AG09309 (cell line): Measurements from ENCODE around the gene MATN3.
A peak's percentile ranks its signal among the peaks of the same experiment; 100 is the strongest.

Experiments
- DNase-seq: peaks from one replicate; pipeline ENCODE4 v3.0.0-alpha.2; 2010; ENCODE audit warnings: low read depth
- H3K4me3 ChIP-seq: 2 replicates; pipeline ENCODE4 v1.5.1; 2011; ENCODE audit warnings: mild to moderate bottlenecking, low read depth, low read length, moderate library complexity; ENCODE audit not compliant: control insufficient read depth
- TF ChIP-seq, protein P1 (sequence below): IDR thresholded peaks from 2 replicates; pipeline ENCODE4 v1.5.1; 2011; ENCODE audit warnings: mild to moderate bottlenecking, low read depth, low read length, inconsistent platforms; ENCODE audit not compliant: insufficient read depth, control insufficient read depth; ENCODE audit errors: missing control alignments

Gene MATN3

DNA sequence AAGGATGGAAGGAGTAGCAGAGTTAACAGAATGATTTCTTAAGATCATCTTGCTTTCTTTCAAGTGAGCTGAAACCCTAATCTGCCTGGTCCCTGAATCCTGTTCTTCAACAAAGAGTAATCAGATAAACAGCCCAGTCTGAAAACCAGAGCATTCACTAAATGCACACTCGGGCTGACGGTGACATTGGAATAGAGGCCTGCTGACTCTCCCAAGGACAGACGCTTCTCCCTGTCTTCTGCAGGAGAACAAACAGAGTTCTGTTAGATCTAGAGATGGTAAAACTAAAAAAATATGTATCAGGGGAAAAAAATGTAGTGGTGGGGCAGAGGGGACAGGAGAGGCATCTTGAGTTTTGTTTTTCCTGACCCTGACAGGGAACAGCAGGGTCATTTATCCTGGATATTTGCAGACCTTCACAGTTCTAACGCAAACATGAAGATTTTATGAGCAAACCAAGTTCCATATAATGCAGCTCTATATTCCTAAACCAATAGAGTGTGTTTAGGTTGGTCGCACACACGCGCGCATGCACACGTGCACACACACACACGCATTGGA, 7.3 kb downstream of the MATN3 start:
- no peak overlapping the region for H3K4me3 ChIP-seq
- no peak for DNase-seq
- TF ChIP-seq, protein P1, sequence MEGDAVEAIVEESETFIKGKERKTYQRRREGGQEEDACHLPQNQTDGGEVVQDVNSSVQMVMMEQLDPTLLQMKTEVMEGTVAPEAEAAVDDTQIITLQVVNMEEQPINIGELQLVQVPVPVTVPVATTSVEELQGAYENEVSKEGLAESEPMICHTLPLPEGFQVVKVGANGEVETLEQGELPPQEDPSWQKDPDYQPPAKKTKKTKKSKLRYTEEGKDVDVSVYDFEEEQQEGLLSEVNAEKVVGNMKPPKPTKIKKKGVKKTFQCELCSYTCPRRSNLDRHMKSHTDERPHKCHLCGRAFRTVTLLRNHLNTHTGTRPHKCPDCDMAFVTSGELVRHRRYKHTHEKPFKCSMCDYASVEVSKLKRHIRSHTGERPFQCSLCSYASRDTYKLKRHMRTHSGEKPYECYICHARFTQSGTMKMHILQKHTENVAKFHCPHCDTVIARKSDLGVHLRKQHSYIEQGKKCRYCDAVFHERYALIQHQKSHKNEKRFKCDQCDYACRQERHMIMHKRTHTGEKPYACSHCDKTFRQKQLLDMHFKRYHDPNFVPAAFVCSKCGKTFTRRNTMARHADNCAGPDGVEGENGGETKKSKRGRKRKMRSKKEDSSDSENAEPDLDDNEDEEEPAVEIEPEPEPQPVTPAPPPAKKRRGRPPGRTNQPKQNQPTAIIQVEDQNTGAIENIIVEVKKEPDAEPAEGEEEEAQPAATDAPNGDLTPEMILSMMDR = no peak

DNA sequence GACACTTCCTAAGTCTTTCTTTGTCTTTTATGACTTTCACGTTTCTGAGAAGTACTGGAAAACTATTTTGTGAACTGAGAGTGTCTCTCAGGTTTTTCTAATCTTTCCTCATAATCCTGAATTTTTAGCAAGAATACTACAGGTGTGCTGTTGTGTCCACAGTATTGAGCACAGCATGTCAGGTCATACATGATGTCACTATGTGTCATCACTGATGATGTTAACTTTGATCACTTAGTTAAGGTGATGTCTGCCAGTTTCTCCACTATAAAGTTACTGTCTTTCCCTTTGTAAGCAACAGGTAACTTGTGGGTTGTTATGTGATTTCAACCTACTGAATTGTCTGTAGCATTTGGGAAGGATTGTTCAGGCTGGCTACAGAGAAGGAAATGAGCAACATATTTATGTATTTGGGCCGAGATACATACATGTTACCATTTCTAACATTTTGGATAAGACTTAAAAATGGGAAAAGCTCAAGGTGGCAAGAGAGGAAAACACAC, 11.1 kb downstream of the MATN3 start:
- H3K4me3 ChIP-seq = no peak overlapping the region
- TF ChIP-seq, protein P1 = no peak

DNA sequence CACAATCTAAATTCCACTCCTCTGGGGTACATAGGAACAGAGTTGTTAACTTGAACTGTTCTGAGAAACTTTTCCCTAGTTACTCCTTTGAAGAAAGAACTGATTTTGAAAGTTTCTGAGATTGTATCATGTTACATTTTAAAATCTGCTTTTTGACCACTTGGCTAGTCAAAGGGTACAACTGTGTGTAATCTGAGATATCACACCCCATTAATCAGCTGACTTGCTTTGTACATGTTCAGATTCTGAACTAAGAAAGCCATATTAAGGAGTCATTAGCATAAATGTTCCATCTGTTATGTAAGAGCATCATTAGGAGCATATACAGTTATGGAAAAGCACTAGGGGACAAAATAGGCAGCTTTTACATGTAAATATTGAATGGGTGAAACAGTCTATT, 18.7 kb downstream of the MATN3 start:
- no peak for DNase-seq
- H3K4me3 ChIP-seq = no peak overlapping the region
- TF ChIP-seq, protein P1 = no peak

More for the DNA sequence above, 11.1 kb downstream of the MATN3 start:
- DNase-seq = no peak

DNA sequence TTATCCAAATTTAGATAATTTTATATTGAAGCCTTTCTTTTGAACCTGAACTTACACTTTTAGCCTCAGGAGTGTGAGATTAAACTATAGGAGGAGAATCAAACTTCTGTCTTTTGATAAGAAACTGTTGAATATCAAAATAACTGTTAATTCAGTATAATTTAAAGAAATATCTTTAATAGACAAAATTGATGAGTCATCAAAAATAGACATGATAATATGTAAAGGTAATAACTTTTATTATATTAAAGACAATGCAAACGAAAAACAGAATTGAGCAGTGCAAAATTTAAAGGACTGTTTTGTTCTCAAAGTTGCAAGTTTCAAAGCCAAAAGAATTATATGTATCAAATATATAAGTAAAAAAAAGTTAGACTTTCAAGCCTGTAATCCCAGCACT, 20.6 kb downstream of the MATN3 start:
- TF ChIP-seq, protein P1 = no peak
- no peak for DNase-seq
- no peak overlapping the region for H3K4me3 ChIP-seq

DNA sequence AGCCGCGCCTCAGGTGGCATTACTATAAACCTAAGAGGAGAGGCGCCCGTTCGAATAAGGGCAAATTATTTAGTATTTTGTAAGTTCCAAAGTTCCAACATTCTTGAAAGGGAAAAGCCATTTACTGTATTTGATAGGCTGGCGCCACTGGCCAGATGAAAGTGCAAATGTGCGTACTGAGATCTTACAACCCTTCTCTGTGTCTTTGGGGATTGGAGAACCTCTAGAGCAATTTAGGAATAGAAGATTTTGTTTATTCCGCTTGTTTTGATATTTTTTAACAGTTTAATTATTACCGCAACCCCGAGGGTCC, 22.1 kb downstream of the MATN3 start:
- no peak for DNase-seq
- peak overlapping the region; percentile 89 for H3K4me3 ChIP-seq
- TF ChIP-seq, protein P1 = no peak

DNA sequence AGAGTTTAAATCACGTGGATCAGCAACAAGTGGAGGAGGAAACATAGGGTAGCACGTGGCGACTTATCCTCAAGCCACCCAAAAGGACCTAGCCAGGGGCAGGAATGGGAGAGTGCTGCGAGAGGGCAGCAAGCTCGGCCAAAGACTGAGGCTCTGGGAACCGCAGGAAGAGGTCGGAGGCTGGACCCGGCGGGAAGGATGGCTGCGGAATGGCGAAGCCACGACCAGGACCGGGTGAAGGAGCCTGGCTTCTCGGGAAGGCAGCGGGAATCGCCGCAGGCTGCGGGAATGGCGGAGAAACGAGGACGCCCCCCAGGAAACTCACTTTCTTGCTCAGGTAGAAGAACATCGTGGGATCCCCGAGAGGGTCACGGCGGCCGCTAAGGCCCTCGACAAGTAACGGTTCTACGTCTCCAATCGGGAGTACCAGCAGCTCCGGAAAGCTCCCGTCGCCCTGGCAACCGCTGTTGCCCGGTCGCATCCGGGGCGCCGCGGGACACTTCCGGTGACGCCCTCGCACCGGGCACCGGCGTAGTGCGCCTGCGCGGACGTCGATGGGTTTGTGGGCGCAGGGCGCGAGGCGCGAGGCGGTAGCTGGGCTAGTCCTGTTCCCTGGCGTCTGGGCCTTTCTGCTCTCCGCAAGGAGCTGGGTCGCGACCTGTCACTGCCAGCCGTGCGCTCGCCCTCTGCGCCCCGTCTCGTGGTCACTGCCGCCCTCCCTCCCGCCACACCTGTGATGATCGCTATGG, 22.6 kb downstream of the MATN3 start, which contains the start of gene WDR35:
TSS of gene WDR35 (minus strand) at position 439 of the 749 bp plus-strand sequence. CDS start at position 349, 90 bp downstream.
- DNase-seq = peak; percentile 31

More for the DNA sequence above, 22.6 kb downstream of the MATN3 start, which contains the start of gene WDR35:
- peak within 1 kb of the TSS; percentile 89 for H3K4me3 ChIP-seq
- TF ChIP-seq, protein P1 = no peak
